T-helper 17 cell (primary cell): ENCODE data around the gene RTN4RL2. TPM values are rescaled to one million over a fixed set of nuclear protein-coding genes. Genes with fewer than 3 reads are reported as not detected.
A peak's percentile ranks its signal among the peaks of the same experiment; 100 is the strongest.

Experiments used
- ATAC-seq: fragments of 150-1000 bp; cut with Tn5 transposase; 2 replicates; pipeline ENCODE4 v1.10.0; 2021; ENCODE audit warnings: mild to moderate bottlenecking, moderate library complexity
- DNase-seq, 3 donors: peaks; one replicate each; pipeline versions ENCODE4 v3.0.0 to v3.0.0-alpha.2; 2020 to 2021
- H3K9me3 ChIP-seq: one replicate; pipeline ENCODE4 v1.7.0; 2013; ENCODE audit warnings: low read length, mild to moderate bottlenecking; ENCODE audit not compliant: control insufficient read depth, poor library complexity, severe bottlenecking
- H3K27ac Mint-ChIP-seq: one replicate; pipeline ENCODE4 v1.8.0; 2022; ENCODE audit warnings: mild to moderate bottlenecking, moderate library complexity, mixed read lengths
- H3K27me3 Mint-ChIP-seq: one replicate; pipeline ENCODE4 v1.8.0; 2022; ENCODE audit warnings: mixed read lengths
- H3K36me3 Mint-ChIP-seq: one replicate; pipeline ENCODE4 v1.8.0; 2022; ENCODE audit warnings: low read depth, mixed read lengths
- H3K4me1 Mint-ChIP-seq: one replicate; pipeline ENCODE4 v1.8.0; 2022; ENCODE audit warnings: mild to moderate bottlenecking, mixed read lengths
- H3K4me3 Mint-ChIP-seq: one replicate; pipeline ENCODE4 v1.8.0; 2022; ENCODE audit warnings: mild to moderate bottlenecking, moderate library complexity, mixed read lengths
- total RNA-seq, 4 donors: library from RNA in 2 of 4; stranded (reverse) in 2 of 4; gene quantifications; one replicate each; pipeline ENCODE4 v1.2.3 and lab custom pipeline; 2022 to 2026

Gene RTN4RL2
- total RNA-seq, 2 donors from 2014 or later, result 0.23 TPM; not detected in 1

GRCh38 chr11:57425565-57426438 lies 34.5 kb upstream of the RTN4RL2 start:
- Mint-ChIP-seq H3K4me3 (peak overlapping the region; percentile 93), H3K36me3 (no peaks in the 10 kb centered on the region), H3K27me3 (no peaks in the 10 kb centered on the region), H3K4me1 (peaks cover 38% of the 10 kb centered on the region), H3K27ac (peak overlapping the region; percentile 89)
- no peaks in the 10 kb centered on the region for H3K9me3 ChIP-seq
- no peak for ATAC-seq
- DNase-seq, result no peak

DNA sequence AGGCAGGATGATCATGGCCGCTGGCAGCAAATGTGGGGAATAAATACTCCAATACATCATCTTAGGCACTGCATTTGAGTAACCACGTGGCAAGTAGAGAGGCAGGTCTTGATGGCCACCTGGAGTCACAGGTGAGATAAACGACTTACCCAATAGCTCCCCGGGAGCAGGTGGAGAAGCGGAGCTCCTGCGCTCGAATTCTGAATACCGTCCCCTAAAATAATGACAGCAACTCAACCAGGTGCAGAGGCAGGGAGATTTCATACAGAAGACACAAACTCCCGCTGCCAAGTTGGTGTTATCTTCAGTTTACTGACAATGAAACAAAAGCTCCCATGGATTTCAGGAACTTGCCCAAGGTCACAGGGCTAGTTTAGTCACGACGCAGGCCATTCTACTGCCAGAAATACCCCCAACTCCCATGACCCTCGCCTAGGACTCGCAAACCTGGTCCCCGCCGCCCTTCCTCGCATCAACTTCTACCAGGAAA lies 33.8 kb upstream of the RTN4RL2 start:
- peaks cover 38% of the 10 kb centered on the region for H3K4me1 Mint-ChIP-seq
- H3K27ac Mint-ChIP-seq, result peak overlapping the region; percentile 89
- peak overlapping the region; percentile 93 for H3K4me3 Mint-ChIP-seq
- H3K27me3 Mint-ChIP-seq, result no peaks in the 10 kb centered on the region
- no peak for ATAC-seq
- H3K9me3 ChIP-seq, result no peaks in the 10 kb centered on the region
- no peak for DNase-seq
- no peaks in the 10 kb centered on the region for H3K36me3 Mint-ChIP-seq

- ATAC-seq (peak; percentile 38), DNase-seq (peak; percentile 23 to 49 (median 47))
- no peaks in the 10 kb centered on the region for H3K9me3 ChIP-seq
- Mint-ChIP-seq H3K4me3 (peak within 1 kb of the TSS; percentile 93), H3K27ac (peak within 1 kb of the TSS; percentile 89), H3K4me1 (peaks cover 38% of the 10 kb centered on the region), H3K36me3 (no peaks in the 10 kb centered on the region), H3K27me3 (no peaks in the 10 kb centered on the region)
Observed at GRCh38 chr11:57426929-57427726, 33.2 kb upstream of the RTN4RL2 start, which contains the start of gene SLC43A3. SLC43A3 (minus strand) TSS chr11:57427121; CDS start chr11:57426172, 949 bp downstream.

GRCh38 chr11:57427727-57428082 lies 32.6 kb upstream of the RTN4RL2 start:
- DNase-seq, result no peak
- Mint-ChIP-seq H3K27me3 (no peaks in the 10 kb centered on the region), H3K27ac (peak overlapping the region; percentile 89), H3K36me3 (no peaks in the 10 kb centered on the region), H3K4me1 (peaks cover 37% of the 10 kb centered on the region), H3K4me3 (peak overlapping the region; percentile 93)
- H3K9me3 ChIP-seq, result no peaks in the 10 kb centered on the region
- ATAC-seq, result no peak

GRCh38 chr11:57428643-57429042 lies 31.7 kb upstream of the RTN4RL2 start:
- no peaks in the 10 kb centered on the region for H3K36me3 Mint-ChIP-seq
- no peaks in the 10 kb centered on the region for H3K9me3 ChIP-seq
- H3K27ac Mint-ChIP-seq, result no peak overlapping the region
- peaks cover 35% of the 10 kb centered on the region for H3K4me1 Mint-ChIP-seq
- DNase-seq, result no peak
- ATAC-seq, result no peak
- H3K4me3 Mint-ChIP-seq, result no peak overlapping the region
- H3K27me3 Mint-ChIP-seq, result no peaks in the 10 kb centered on the region

GRCh38 chr11:57429946-57430345 lies 30.4 kb upstream of the RTN4RL2 start:
- no peak for DNase-seq
- H3K4me1 Mint-ChIP-seq, result peaks cover 28% of the 10 kb centered on the region
- no peaks in the 10 kb centered on the region for H3K36me3 Mint-ChIP-seq
- ATAC-seq, result no peak
- H3K4me3 Mint-ChIP-seq, result no peak overlapping the region
- H3K27me3 Mint-ChIP-seq, result no peaks in the 10 kb centered on the region
- H3K9me3 ChIP-seq, result no peaks in the 10 kb centered on the region
- H3K27ac Mint-ChIP-seq, result peak overlapping the region; percentile 79

DNA sequence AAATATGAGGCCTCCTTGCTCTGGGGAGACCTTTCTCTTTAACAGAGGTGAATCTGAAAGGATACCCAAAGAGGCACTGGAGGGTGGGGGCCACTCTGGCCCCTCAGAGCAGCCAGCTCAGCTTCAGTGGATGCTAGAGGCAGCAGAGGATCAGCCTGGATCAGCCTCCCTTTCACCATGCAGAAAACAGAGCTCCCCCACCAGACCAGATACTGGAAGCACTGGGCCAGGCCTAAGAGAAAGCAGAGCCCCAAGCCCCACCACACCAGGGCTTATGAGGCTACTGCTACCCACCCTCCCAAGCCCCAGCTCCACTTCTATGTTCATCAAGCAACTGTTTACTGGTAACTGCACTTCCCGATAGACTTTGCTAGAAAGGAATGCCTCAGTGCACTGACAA lies 29.4 kb upstream of the RTN4RL2 start:
- Mint-ChIP-seq H3K4me1 (peaks cover 21% of the 10 kb centered on the region), H3K27me3 (no peaks in the 10 kb centered on the region), H3K36me3 (no peaks in the 10 kb centered on the region), H3K27ac (no peak overlapping the region), H3K4me3 (no peak overlapping the region)
- no peak for DNase-seq
- ATAC-seq, result no peak
- no peaks in the 10 kb centered on the region for H3K9me3 ChIP-seq

GRCh38 chr11:57432149-57432561 lies 28.2 kb upstream of the RTN4RL2 start:
- H3K27ac Mint-ChIP-seq, result no peak overlapping the region
- H3K9me3 ChIP-seq, result no peaks in the 10 kb centered on the region
- no peak overlapping the region for H3K4me3 Mint-ChIP-seq
- no peaks in the 10 kb centered on the region for H3K36me3 Mint-ChIP-seq
- ATAC-seq (no peak), DNase-seq (no peak)
- peaks cover 11% of the 10 kb centered on the region for H3K4me1 Mint-ChIP-seq
- peaks cover 4% of the 10 kb centered on the region for H3K27me3 Mint-ChIP-seq

DNA sequence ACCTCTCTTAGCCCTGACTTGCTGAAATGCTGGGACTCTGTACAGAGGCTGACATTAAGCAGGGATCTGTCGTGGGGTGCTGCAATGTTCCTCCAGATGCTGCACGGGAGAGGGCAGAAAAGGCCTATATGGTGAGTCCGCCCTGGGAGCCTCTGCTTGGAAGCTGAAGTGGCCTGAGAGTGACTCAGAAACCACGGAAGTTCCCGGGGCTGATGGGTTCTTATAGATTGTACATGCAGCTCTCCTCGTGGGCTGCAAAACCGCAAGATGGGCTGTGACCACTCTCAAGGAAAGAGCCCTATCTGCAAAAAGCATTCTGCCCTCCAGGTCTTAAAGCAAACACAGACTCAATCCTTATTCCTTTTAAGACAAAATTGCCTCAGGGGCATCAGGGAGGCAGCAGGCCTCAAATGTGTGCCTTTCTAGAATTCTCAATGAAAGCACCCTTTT lies 27.6 kb upstream of the RTN4RL2 start:
- ATAC-seq (peak; percentile 37), DNase-seq (no peak)
- Mint-ChIP-seq H3K27me3 (peaks cover 5% of the 10 kb centered on the region), H3K4me1 (peaks cover 5% of the 10 kb centered on the region), H3K36me3 (no peaks in the 10 kb centered on the region), H3K4me3 (no peak overlapping the region), H3K27ac (no peak overlapping the region)
- H3K9me3 ChIP-seq, result no peaks in the 10 kb centered on the region

- Mint-ChIP-seq H3K4me3 (no peak overlapping the region), H3K4me1 (peaks cover 2% of the 10 kb centered on the region), H3K36me3 (no peaks in the 10 kb centered on the region), H3K27ac (no peak overlapping the region), H3K27me3 (peaks cover 5% of the 10 kb centered on the region)
- no peaks in the 10 kb centered on the region for H3K9me3 ChIP-seq
- no peak for DNase-seq
- ATAC-seq, result no peak
Observed at GRCh38 chr11:57434640-57435546, 25.4 kb upstream of the RTN4RL2 start.

DNA sequence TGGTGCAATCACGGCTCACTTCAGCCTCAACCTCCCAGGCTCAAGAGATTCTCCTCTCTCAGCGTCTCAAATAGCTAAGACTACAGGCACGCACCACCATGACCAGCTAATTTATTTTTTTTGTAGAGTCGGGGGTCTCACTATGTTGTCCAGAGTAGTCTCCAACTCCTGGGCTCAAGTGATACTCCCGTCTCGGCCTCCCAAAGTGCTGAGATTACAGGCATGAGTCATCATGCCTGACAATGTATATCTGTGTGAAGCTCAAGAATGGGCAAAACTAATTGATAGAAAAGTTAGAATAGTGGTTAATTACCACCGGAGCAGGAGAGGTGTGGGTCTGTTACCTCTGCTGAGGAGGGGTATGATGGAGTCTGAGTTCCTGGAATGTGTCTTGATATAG lies 24.3 kb upstream of the RTN4RL2 start:
- DNase-seq, result no peak
- Mint-ChIP-seq H3K36me3 (peaks cover 2% of the 10 kb centered on the region), H3K4me3 (no peak overlapping the region), H3K4me1 (no peaks in the 10 kb centered on the region), H3K27me3 (peaks cover 10% of the 10 kb centered on the region), H3K27ac (no peak overlapping the region)
- no peaks in the 10 kb centered on the region for H3K9me3 ChIP-seq
- no peak for ATAC-seq

GRCh38 chr11:57438345-57439285 lies 21.7 kb upstream of the RTN4RL2 start:
- Mint-ChIP-seq H3K4me1 (no peaks in the 10 kb centered on the region), H3K4me3 (no peak overlapping the region), H3K27ac (no peak overlapping the region), H3K27me3 (peaks cover 12% of the 10 kb centered on the region), H3K36me3 (peaks cover 2% of the 10 kb centered on the region)
- ATAC-seq, result no peak
- H3K9me3 ChIP-seq, result no peaks in the 10 kb centered on the region
- no peak for DNase-seq
